B cell (primary cell): ENCODE measurements around the gene ZNG1C.
"Not testable (repeated sequence)": the region's sequence is repeated elsewhere in the genome, so short reads cannot be mapped to it uniquely, and the experiment has no call there.

Experiments
- CTCF ChIP-seq: fragments of 200-600 bp; IDR thresholded peaks from one replicate; pipeline ENCODE4 v1.8.0; 2022; ENCODE audit warnings: antibody characterized with exemption, mild to moderate bottlenecking
- EZH2 ChIP-seq: IDR thresholded peaks from 2 replicates; pipeline ENCODE4 v1.6.1; 2012; ENCODE audit warnings: borderline replicate concordance, low read depth, mild to moderate bottlenecking, moderate library complexity, low read length; ENCODE audit not compliant: insufficient read depth, poor library complexity, severe bottlenecking

GRCh38 chr9:68338000-68338399 lies 96.2 kb downstream of the ZNG1C start:
- TF ChIP-seq CTCF, EZH2: not testable (repeated sequence)
